Uterus (tissue), 4 donors: Measurements from ENCODE around the gene PIGM. TPM values are rescaled to one million over a fixed set of nuclear protein-coding genes. Genes with fewer than 3 reads are reported as not detected.
A peak's percentile ranks its signal among the peaks of the same experiment; 100 is the strongest.

ENCODE experiments used
- DNase-seq, 2 donors: peaks; one replicate each; pipeline ENCODE4 v3.0.0-alpha.2; 2019 to 2020
- H3K27ac ChIP-seq, 2 donors: fragments of 200-600 bp; sonication (generic); 1 replicate in 1 of 2; 2 replicates in 1 of 2; pipeline ENCODE4 v1.5.1; 2016 to 2018
- H3K27me3 ChIP-seq, 2 donors: fragments of 200-600 bp; sonication (generic); one replicate each; pipeline ENCODE4 v1.5.1; 2018 to 2019; ENCODE audit warnings: control low read depth in 1 of 2
- H3K36me3 ChIP-seq, 2 donors: fragments of 200-600 bp; sonication (generic); one replicate each; pipeline ENCODE4 v1.5.1; 2019; ENCODE audit warnings: control low read depth in 1 of 2
- H3K4me1 ChIP-seq, 2 donors: fragments of 200-600 bp; sonication (generic); one replicate each; pipeline ENCODE4 v1.5.1; 2018 to 2019; ENCODE audit warnings: control low read depth in 1 of 2
- H3K4me3 ChIP-seq, 2 donors: fragments of 200-600 bp; sonication (generic); 1 replicate in 1 of 2; 2 replicates in 1 of 2; pipeline ENCODE4 v1.5.1; 2018 to 2019; ENCODE audit warnings: mild to moderate bottlenecking in 1 of 2
- H3K9me3 ChIP-seq, 2 donors: fragments of 200-600 bp; sonication (generic); one replicate each; pipeline ENCODE4 v1.5.1; 2019; ENCODE audit warnings: control low read depth in 1 of 2
- POLR2A ChIP-seq, 2 donors: fragments of 450-650 bp; IDR thresholded peaks; one replicate each; pipeline ENCODE4 v1.6.1; 2016; ENCODE audit warnings: antibody characterized with exemption in 2 of 2, mild to moderate bottlenecking in 1 of 2, moderate library complexity in 1 of 2
- intact Hi-C: fragments of 100-400 bp; cut with DNase I; formaldehyde crosslinking; loops from one replicate; pipeline ENCODE4 v1.15.1; 2023; ENCODE audit warnings: low total_unique reads
- total RNA-seq, 4 donors: library from RNA; depleted of rRNA in 3 of 4; stranded (reverse); fragments of >200 nt in 3 of 4; gene quantifications; one replicate each; pipeline versions ENCODE4 v1.1.0 to v1.2.4, GENCODE V29; 2014 to 2023
- TF ChIP-seq, protein P1 (sequence below), 4 experiments: fragments of 200-600 bp in 2 of 4; fragments of 450-650 bp in 2 of 4; sonication (generic) in 2 of 4; IDR thresholded peaks; one replicate each; pipeline ENCODE4 v1.5.1; 2016 to 2019; ENCODE audit warnings: antibody characterized with exemption in 4 of 4, mild to moderate bottlenecking in 2 of 4, moderate library complexity in 1 of 4
- donor health status: DM: yes; HTN: yes; CAD: no.

Gene PIGM
- 1 to 10 TPM; 1.8 to 9.4 (median 7.5) TPM for total RNA-seq

DNA sequence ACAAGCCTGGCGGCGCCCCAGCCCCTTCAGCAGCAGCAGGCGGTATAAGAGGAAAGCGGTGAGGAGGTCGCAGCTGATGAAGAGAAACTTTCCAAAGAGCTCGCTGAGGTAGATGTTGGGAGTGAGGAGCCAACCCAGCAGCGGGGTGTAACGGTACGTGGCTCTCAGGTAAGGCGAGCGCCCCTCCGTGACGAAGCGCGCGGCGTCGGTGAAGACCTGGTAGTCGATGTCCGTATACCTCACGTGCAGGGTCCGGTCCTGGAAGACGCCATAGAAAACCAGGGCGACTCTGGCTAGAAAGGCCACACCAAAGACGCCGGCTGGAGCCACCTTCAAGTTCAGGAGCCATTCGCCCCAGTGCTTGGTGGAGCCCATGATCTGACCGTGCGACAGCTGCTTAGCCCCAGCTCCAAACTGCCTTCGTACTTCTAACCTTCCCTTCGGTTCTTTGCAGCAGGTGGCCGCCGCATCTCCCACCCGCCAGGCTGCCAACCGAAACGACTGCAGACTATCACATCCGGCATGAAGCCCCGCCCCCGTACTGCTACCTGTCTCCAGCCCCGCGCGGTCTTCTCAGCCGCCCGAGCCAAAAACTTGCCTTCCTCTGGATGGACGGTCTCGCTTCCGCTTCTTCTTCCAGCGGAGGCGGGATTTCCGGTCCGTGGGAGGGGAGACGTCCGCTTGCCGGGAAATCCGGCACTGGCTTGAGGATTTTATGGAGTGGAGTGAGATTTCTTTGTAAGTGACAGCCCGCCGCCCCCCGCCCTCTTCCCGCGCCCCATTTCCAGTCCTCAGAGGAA is at the start of gene PIGM:
Gene PIGM, minus strand, starts transcription at position 626 of the 800 bp plus-strand sequence. Its CDS starts 251 bp downstream, at position 375.
- DNase-seq, result peak; percentile 93
- Histone ChIP-seq H3K27ac (peak within 1 kb of the TSS; percentile 74 to 76), H3K4me1 (peaks cover 0 to 6% of the 10 kb centered on the region in 2 donors), H3K36me3 (no peaks in the 10 kb centered on the region), H3K9me3 (no peaks in the 10 kb centered on the region), H3K27me3 (no peaks in the 10 kb centered on the region), H3K4me3 (peak within 1 kb of the TSS; percentile 64 to 83)
- TF ChIP-seq, protein P1, sequence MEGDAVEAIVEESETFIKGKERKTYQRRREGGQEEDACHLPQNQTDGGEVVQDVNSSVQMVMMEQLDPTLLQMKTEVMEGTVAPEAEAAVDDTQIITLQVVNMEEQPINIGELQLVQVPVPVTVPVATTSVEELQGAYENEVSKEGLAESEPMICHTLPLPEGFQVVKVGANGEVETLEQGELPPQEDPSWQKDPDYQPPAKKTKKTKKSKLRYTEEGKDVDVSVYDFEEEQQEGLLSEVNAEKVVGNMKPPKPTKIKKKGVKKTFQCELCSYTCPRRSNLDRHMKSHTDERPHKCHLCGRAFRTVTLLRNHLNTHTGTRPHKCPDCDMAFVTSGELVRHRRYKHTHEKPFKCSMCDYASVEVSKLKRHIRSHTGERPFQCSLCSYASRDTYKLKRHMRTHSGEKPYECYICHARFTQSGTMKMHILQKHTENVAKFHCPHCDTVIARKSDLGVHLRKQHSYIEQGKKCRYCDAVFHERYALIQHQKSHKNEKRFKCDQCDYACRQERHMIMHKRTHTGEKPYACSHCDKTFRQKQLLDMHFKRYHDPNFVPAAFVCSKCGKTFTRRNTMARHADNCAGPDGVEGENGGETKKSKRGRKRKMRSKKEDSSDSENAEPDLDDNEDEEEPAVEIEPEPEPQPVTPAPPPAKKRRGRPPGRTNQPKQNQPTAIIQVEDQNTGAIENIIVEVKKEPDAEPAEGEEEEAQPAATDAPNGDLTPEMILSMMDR (IDR thresholded peaks at IDR 0.05), result peak in 2 of 4 experiments; percentile 30 to 40
- TF ChIP-seq POLR2A (IDR thresholded peaks at IDR 0.05), result peak in 1 of 2 donors; percentile 50
- intact Hi-C loops, result no loop called here

DNA sequence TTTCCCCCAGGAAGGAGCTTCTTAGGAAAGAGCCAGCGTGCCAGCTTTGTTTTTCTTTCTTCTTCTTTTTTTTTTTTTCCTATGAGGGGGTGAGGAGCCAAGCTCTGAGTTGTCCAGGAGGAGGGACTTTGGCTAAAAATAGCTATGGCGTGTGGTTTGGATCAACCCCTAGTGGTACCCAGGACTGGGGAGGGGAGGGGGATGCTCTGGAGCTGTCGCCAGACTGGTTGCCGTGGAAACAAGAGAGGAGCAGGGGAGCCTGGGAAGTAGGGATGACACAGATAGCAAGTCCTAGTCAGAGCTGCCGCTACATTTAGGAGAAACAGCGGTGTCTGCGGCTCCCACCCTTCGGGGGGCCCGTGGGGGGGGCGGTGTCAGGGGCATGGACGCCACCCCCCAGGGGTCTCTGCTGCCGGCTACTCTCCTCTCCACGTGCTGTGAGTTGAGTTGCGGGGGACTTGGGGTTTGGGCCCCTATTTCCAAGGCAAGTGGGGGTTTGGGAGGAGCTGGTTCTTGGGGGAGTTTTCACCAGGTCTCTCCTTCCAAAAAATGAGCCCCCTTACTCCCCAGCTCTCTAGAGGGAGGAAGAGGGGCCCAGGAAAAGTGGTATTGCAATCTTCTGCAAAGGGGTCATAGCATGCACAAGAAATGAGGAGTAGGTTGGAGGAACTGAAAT is 49.6 kb upstream of the PIGM start, which contains the start of gene KCNJ9:
Gene KCNJ9, plus strand, starts transcription at position 278 of the 676 bp plus-strand sequence. CDS start 2,493 bp downstream, outside the sequence.
- Histone ChIP-seq H3K27me3 (peaks cover 0 to 13% of the 10 kb centered on the region in 2 donors), H3K4me3 (no peak within 1 kb of the TSS), H3K9me3 (no peaks in the 10 kb centered on the region), H3K36me3 (no peaks in the 10 kb centered on the region), H3K4me1 (no peaks in the 10 kb centered on the region), H3K27ac (no peak within 1 kb of the TSS)
- TF ChIP-seq, protein P1 (IDR thresholded peaks at IDR 0.05), result no peak
- TF ChIP-seq POLR2A (IDR thresholded peaks at IDR 0.05), result no peak
- DNase-seq, result no peak
- intact Hi-C loops, result no loop called here

DNA sequence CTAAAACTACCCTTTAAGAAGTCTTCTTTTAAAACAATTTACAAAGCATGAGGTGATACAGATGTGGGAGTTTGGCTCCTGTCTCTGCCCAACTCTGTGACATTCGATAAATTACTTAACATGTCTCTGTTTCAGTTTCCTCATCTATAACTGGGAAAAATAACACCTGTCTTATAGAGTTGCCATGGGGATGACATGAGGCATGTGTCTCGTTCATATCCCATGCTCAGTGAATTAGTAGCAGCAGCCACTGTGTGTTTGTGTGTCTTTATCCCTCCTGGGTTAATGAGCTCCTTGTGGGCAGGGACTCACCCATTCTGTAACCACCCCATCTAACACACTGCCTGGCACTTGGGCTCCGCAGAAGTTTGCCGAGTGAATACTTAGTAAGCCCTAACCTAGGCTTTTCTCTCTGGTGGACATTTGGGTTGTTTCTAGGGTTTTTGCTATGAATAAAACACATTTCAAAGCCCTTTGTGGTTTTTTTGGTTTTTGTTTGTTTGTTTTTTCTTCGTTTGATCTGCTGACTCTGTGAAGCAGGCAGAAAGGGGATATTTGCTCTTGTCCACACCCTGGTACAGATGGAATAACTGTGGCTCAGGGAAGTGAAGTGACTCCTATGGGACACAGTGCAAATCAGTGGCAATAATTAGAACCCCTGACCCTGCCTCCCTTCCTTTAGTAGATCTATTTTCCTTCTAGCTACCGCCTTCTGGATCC is 48.8 kb upstream of the PIGM start:
- intact Hi-C loops, result no loop called here
- Histone ChIP-seq H3K4me1 (no peaks in the 10 kb centered on the region), H3K4me3 (no peak overlapping the region), H3K27ac (no peak overlapping the region), H3K36me3 (no peaks in the 10 kb centered on the region), H3K9me3 (no peaks in the 10 kb centered on the region), H3K27me3 (peaks cover 0 to 13% of the 10 kb centered on the region in 2 donors)
- TF ChIP-seq POLR2A (IDR thresholded peaks at IDR 0.05), result no peak
- TF ChIP-seq, protein P1 (IDR thresholded peaks at IDR 0.05), result no peak
- DNase-seq, result no peak

DNA sequence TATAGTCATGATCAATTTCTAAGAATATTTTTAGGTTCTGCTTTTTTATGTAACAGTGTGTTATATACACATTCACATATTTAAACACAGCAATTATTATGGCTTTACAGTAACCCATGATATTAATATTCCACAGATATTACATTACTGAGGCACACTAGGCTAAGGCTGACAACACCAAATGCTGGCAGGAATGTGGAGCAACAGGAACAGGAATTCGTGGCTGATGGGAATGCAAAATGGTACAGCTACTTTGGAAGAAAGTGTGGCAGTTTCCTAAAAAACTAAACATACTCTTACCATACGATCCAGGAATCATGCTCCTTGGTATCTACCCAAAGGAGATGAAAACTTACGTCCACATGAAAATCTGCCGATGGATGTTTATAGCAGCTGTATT is 47.7 kb upstream of the PIGM start:
- H3K4me3 ChIP-seq, result no peak overlapping the region
- no peak for DNase-seq
- intact Hi-C loops, result no loop called here
- TF ChIP-seq POLR2A (IDR thresholded peaks at IDR 0.05), result no peak
- H3K27ac ChIP-seq, result no peak overlapping the region
- no peaks in the 10 kb centered on the region for H3K36me3 ChIP-seq
- H3K27me3 ChIP-seq, result peaks cover 0 to 13% of the 10 kb centered on the region in 2 donors
- H3K4me1 ChIP-seq, result no peaks in the 10 kb centered on the region
- H3K9me3 ChIP-seq, result no peaks in the 10 kb centered on the region

DNA sequence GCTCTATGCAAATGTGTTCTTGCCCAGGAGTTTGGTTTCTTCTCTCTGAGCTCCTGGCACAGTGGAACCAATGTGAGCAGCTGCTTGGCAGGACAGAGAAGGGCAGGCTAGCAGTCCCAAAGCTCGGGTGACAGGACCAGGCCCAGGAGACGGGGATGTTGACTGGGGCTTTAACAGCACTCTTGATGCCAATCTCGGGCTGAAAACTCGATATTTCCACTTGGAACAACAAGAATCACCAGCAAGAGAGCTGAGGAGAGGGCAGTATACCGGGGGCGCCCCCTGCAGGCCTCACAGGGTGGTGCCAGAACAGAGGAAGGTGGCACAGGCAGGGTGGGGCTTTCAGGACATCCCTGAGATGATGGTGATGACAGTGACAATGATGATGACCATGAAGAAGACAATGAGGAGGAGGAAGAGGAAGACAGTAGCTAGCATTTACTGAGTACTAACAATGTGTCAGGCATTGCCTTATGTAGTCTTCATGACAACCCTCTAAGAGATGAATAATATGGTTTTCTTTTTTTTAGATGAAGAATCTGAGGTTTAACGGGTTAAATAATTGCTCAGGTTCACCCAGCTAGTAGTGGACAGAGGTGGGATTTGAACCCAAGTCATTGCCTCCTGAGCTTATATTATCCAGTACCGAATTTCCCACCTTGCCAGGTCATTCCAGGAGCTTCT is 46.9 kb upstream of the PIGM start:
- Histone ChIP-seq H3K27ac (no peak overlapping the region), H3K27me3 (peaks cover 0 to 13% of the 10 kb centered on the region in 2 donors), H3K9me3 (no peaks in the 10 kb centered on the region), H3K4me3 (no peak overlapping the region), H3K36me3 (no peaks in the 10 kb centered on the region), H3K4me1 (no peaks in the 10 kb centered on the region)
- TF ChIP-seq POLR2A (IDR thresholded peaks at IDR 0.05), result no peak
- TF ChIP-seq, protein P1 (IDR thresholded peaks at IDR 0.05), result peak in 1 of 4 experiments; percentile 11
- DNase-seq, result no peak
- intact Hi-C loops, result no loop called here
